HL-60/S4 treated with phorbol 12-myristate 13-acetate at 8.2 ng/mL for 4 days and 3 days (cell line): ENCODE measurements around the gene CD200.

Source experiments
- in situ Hi-C: fragments of 300-500 bp; cut with MboI; formaldehyde crosslinking; loops from 2 replicates; pipeline ENCODE4 v1.15.0; 2022; ENCODE audit warnings: low sequenced_read_pairs

CD200 gene

GRCh38 chr3:112407214-112407887 is 74.4 kb downstream of the CD200 start:
- in situ Hi-C loops = no loop called here

- in situ Hi-C loops = no loop called here
These were observed 75.1 kb downstream of the CD200 start for GRCh38 chr3:112407888-112408702.

GRCh38 chr3:112409041-112409440 is 76.1 kb downstream of the CD200 start:
- in situ Hi-C loops = no loop called here

GRCh38 chr3:112411425-112411824 is 78.5 kb downstream of the CD200 start:
- in situ Hi-C loops = no loop called here
